B cell (primary cell): ENCODE results near the gene MINDY2. TPM values are rescaled to one million over a fixed set of nuclear protein-coding genes. Genes with fewer than 3 reads are reported as not detected.

Experiments used
- ATAC-seq: fragments of 200-7000 bp; cut with Tn5 transposase; one replicate; pipeline ENCODE4 v1.10.0; 2021; ENCODE audit warnings: low read depth, mild to moderate bottlenecking, moderate number of reproducible peaks, moderate library complexity
- CTCF ChIA-PET: fragments of 350-600 bp; sonication (Branson Sonifier 250); formaldehyde crosslinking; loops from one replicate; lab custom pipeline; 2021; ENCODE audit warnings: antibody characterized with exemption, inconsistent platforms; lab: Charles Lee
- POLR2A ChIA-PET: fragments of 350-600 bp; sonication (Branson Sonifier 250); formaldehyde crosslinking; loops from one replicate; lab custom pipeline; 2021; ENCODE audit warnings: antibody characterized with exemption; lab: Charles Lee
- DNase-seq: peaks from one replicate; pipeline ENCODE4 v3.0.0; 2013
- H2AFZ ChIP-seq: 2 replicates; pipeline ENCODE4 v1.6.1; 2012; ENCODE audit warnings: mild to moderate bottlenecking, low read depth, low read length; ENCODE audit not compliant: insufficient read depth, poor library complexity, severe bottlenecking
- H3K27ac ChIP-seq, 2 donors: 1 replicate in 1 of 2; 2 replicates in 1 of 2; pipeline ENCODE4 v1.5.1; 2012 to 2013; ENCODE audit warnings: low read length in 2 of 2, mild to moderate bottlenecking in 2 of 2, moderate library complexity in 1 of 2
- H3K27me3 ChIP-seq, 4 experiments: fragments of 200-600 bp in 1 of 4; sonication (generic) in 1 of 4; replicated peaks in 1 of 4; 1 replicate in 2 of 4; 2 replicates in 2 of 4; pipeline versions ENCODE4 v1.6.1 to v1.7.0; 2013 to 2016; ENCODE audit warnings: low read length in 3 of 4, mild to moderate bottlenecking in 2 of 4, mixed read lengths in 1 of 4, moderate library complexity in 1 of 4; ENCODE audit not compliant: insufficient read depth in 4 of 4, control insufficient read depth in 3 of 4; ENCODE audit errors: control extremely low read depth in 1 of 4
- H3K36me3 ChIP-seq, 2 experiments: replicated peaks in 1 of 2; 1 replicate in 1 of 2; 2 replicates in 1 of 2; pipeline versions ENCODE4 v1.6.1 to v1.7.1; 2013; ENCODE audit warnings: low read length in 1 of 2; ENCODE audit not compliant: insufficient read depth in 2 of 2, control insufficient read depth in 1 of 2; ENCODE audit errors: control extremely low read depth in 1 of 2, extremely low read depth in 1 of 2
- H3K4me1 ChIP-seq, 2 donors: fragments of 200-600 bp in 1 of 2; sonication (generic) in 1 of 2; 1 replicate in 1 of 2; 2 replicates in 1 of 2; pipeline versions ENCODE4 v1.5.1 to v1.6.1; 2013 to 2017; ENCODE audit warnings: low read length in 2 of 2; ENCODE audit not compliant: control insufficient read depth in 2 of 2, insufficient read depth in 2 of 2
- H3K4me2 ChIP-seq: replicated peaks from 2 replicates; pipeline ENCODE3; 2012; ENCODE audit warnings: mild to moderate bottlenecking, low read depth, low read length; ENCODE audit not compliant: poor library complexity, severe bottlenecking
- H3K4me3 ChIP-seq, 5 experiments: fragments of 200-600 bp in 1 of 5; sonication (generic) in 1 of 5; 1 replicate in 3 of 5; 2 replicates in 2 of 5; pipeline versions ENCODE4 v1.5.1 to v1.7.0; 2011 to 2016; ENCODE audit warnings: low read length in 4 of 5, mild to moderate bottlenecking in 4 of 5, low read depth in 2 of 5, control low read depth in 1 of 5, moderate library complexity in 1 of 5; ENCODE audit not compliant: insufficient read depth in 1 of 5; ENCODE audit errors: control extremely low read depth in 1 of 5, extremely low read depth in 1 of 5
- H3K79me2 ChIP-seq: fragments of 200-600 bp; sonication (generic); one replicate; pipeline ENCODE4 v1.6.0; 2016; ENCODE audit warnings: low read length; ENCODE audit not compliant: control insufficient read depth, insufficient read depth
- H3K9ac ChIP-seq: fragments of 200-600 bp; sonication (generic); 2 replicates; pipeline ENCODE4 v1.6.1; 2017; ENCODE audit warnings: mild to moderate bottlenecking, low read length, moderate library complexity
- H3K9me3 ChIP-seq, 3 donors: one replicate each; pipeline versions ENCODE4 v1.6.1 to v1.7.1; 2013; ENCODE audit warnings: low read length in 2 of 3; ENCODE audit not compliant: control insufficient read depth in 2 of 3, insufficient read depth in 1 of 3; ENCODE audit errors: control extremely low read depth in 1 of 3
- H4K20me1 ChIP-seq: 2 replicates; pipeline ENCODE4 v1.6.0; 2012; ENCODE audit warnings: mild to moderate bottlenecking, low read length; ENCODE audit not compliant: insufficient read depth, control insufficient read depth, poor library complexity, severe bottlenecking
- H3K27ac Mint-ChIP-seq: one replicate; pipeline ENCODE4 v1.8.0; 2021; ENCODE audit warnings: mixed read lengths
- H3K27me3 Mint-ChIP-seq: one replicate; pipeline ENCODE4 v1.8.0; 2021; ENCODE audit warnings: mixed read lengths
- H3K4me1 Mint-ChIP-seq: one replicate; pipeline ENCODE4 v1.8.0; 2021; ENCODE audit warnings: mixed read lengths
- H3K4me3 Mint-ChIP-seq: one replicate; pipeline ENCODE4 v1.8.0; 2021; ENCODE audit warnings: mixed read lengths
- H3K9me3 Mint-ChIP-seq: one replicate; pipeline ENCODE4 v1.8.0; 2022; ENCODE audit warnings: mixed read lengths; ENCODE audit not compliant: insufficient read depth
- EZH2 ChIP-seq: IDR thresholded peaks from 2 replicates; pipeline ENCODE4 v1.6.1; 2012; ENCODE audit warnings: borderline replicate concordance, low read depth, mild to moderate bottlenecking, moderate library complexity, low read length; ENCODE audit not compliant: insufficient read depth, poor library complexity, severe bottlenecking
- WGBS: methylation state at CpG from one replicate; pipeline ENCODE4 v1.1.5; 2013; ENCODE audit warnings: missing lambda C conversion rate; ENCODE audit not compliant: insufficient coverage; 5-methylcytosine and 5-hydroxymethylcytosine counted together
- intact Hi-C: fragments of 100-400 bp; cut with micrococcal nuclease; formaldehyde crosslinking; loops from one replicate; pipeline ENCODE4 v1.10.0; 2022
- polyA plus RNA-seq: library from polyadenylated mRNA; depleted of rRNA; stranded (reverse); fragments of >200 nt; gene quantifications from 2 replicates; pipeline ENCODE4 v1.2.3, GENCODE V29; 2012
- small RNA-seq: library from RNA; depleted of rRNA; stranded (forward); fragments of <200 nt; gene quantifications from one replicate; pipeline ENCODE3, GENCODE V24; 2012; ENCODE audit warnings: low replicate concordance, low read depth; ENCODE audit not compliant: insufficient read length
- total RNA-seq, 2 donors: library from RNA; stranded (reverse); fragments of 120-200 nt in 1 of 2; gene quantifications; 1 replicate in 1 of 2; 2 replicates in 1 of 2; pipeline versions ENCODE4 v1.2.3 to v1.2.4, GENCODE V29; 2013 to 2022
- TF ChIP-seq, protein P1 (sequence below): fragments of 200-600 bp; IDR thresholded peaks from one replicate; pipeline ENCODE4 v1.8.0; 2022; ENCODE audit warnings: antibody characterized with exemption, mild to moderate bottlenecking

Gene MINDY2
- total and polyA plus RNA-seq, 2 donors (not counting 1 experiment from before 2014, with no cell fraction given), result 2.3 to 16.6 TPM

DNA sequence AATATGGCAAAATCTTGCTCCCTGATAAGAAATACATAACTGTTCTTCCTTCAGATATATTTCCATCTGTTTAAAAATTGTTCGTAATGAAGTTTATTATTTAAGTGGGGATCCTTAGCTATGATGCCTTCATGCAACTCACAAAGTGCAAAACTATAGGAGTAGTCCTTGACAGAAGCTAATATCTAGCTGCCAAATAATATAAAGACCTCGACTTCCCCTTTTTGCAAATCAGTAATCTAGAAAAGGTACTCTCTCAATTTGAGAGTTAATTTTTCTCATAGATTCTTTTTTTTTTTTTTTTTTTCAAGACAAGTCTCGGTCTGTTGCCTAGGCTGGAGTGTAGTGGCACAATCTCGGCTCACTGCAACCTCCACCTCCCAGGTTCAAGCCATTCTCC, 139.4 kb downstream of the MINDY2 start:
- no peaks in the 10 kb centered on the region for H3K27me3 Mint-ChIP-seq
- ChIA-PET POLR2A (interaction anchor here (0.6 to 0.7 kb wide), 2 partner anchors 139 to 735 kb away, joined by 4 to 7 read pairs; partner anchors contain the start of gene MINDY2), CTCF (no interaction called here)
- no peak overlapping the region for H3K27ac Mint-ChIP-seq
- ATAC-seq (no peak), DNase-seq (no peak)
- Histone ChIP-seq H2AFZ (no peak overlapping the region), H3K36me3 (peaks cover 16 to 55% of the 10 kb centered on the region in 2 experiments), H3K79me2 (peaks cover 35% of the 10 kb centered on the region), H3K4me1 (peaks cover 0 to 3% of the 10 kb centered on the region in 2 donors), H3K4me3 (no peak overlapping the region), H3K4me2 (no peak overlapping the region), H3K9ac (no peak overlapping the region), H4K20me1 (peaks cover 6% of the 10 kb centered on the region), H3K9me3 (no peaks in the 10 kb centered on the region), H3K27me3 (no peaks in the 10 kb centered on the region), H3K27ac (peak overlapping the region in 1 of 2 donors; percentile 5)
- no peaks in the 10 kb centered on the region for H3K9me3 Mint-ChIP-seq
- TF ChIP-seq, protein P1, sequence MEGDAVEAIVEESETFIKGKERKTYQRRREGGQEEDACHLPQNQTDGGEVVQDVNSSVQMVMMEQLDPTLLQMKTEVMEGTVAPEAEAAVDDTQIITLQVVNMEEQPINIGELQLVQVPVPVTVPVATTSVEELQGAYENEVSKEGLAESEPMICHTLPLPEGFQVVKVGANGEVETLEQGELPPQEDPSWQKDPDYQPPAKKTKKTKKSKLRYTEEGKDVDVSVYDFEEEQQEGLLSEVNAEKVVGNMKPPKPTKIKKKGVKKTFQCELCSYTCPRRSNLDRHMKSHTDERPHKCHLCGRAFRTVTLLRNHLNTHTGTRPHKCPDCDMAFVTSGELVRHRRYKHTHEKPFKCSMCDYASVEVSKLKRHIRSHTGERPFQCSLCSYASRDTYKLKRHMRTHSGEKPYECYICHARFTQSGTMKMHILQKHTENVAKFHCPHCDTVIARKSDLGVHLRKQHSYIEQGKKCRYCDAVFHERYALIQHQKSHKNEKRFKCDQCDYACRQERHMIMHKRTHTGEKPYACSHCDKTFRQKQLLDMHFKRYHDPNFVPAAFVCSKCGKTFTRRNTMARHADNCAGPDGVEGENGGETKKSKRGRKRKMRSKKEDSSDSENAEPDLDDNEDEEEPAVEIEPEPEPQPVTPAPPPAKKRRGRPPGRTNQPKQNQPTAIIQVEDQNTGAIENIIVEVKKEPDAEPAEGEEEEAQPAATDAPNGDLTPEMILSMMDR, result no peak
- TF ChIP-seq EZH2, result no peak
- intact Hi-C loops, result no loop called here
- H3K4me1 Mint-ChIP-seq, result peaks cover 24% of the 10 kb centered on the region
- no CpG with 5 or more reads among the region's 4 CpGs for WGBS
- no peak overlapping the region for H3K4me3 Mint-ChIP-seq

Small RNA genes lying within 50 kb of the gene (small RNA-seq; reads per million reads assigned to genes)
- gene RF00012 (not detected), gene ZNF444P1 (not detected)

Other genes starting within 250 kb of the MINDY2 start
- 138 and 143 TPM in 2 replicates for gene ADAM10, start 21.6 kb upstream of the MINDY2 start, total RNA-seq
- 18.8 and 20.3 TPM in 2 replicates for gene ADAM10, start 21.6 kb upstream of the MINDY2 start, polyA plus RNA-seq
- 183 and 188 TPM in 2 replicates for gene SLTM, start 162.4 kb downstream of the MINDY2 start, total RNA-seq
- 83.2 and 141 TPM in 2 replicates for gene SLTM, start 162.4 kb downstream of the MINDY2 start, polyA plus RNA-seq
- gene RNF111, start 216.4 kb downstream of the MINDY2 start, total RNA-seq, result 72.3 and 82.1 TPM in 2 replicates
- 24.9 and 30.5 TPM in 2 replicates for gene RNF111, start 216.4 kb downstream of the MINDY2 start, polyA plus RNA-seq